Muscle layer of colon (tissue), 2 donors: ENCODE results near the gene GPX7.
A peak's percentile ranks its signal among the peaks of the same experiment; 100 is the strongest.

Experiments used
- H3K27ac ChIP-seq: one replicate; pipeline ENCODE4 v1.7.0; 2013; ENCODE audit warnings: low read depth, mild to moderate bottlenecking, low read length, moderate library complexity
- H3K27me3 ChIP-seq, 2 donors: one replicate each; pipeline ENCODE4 v1.7.0; 2013; ENCODE audit warnings: low read length in 2 of 2, mild to moderate bottlenecking in 2 of 2; ENCODE audit not compliant: insufficient read depth in 2 of 2, control insufficient read depth in 1 of 2
- H3K36me3 ChIP-seq: one replicate; pipeline ENCODE4 v1.7.0; 2013; ENCODE audit warnings: mild to moderate bottlenecking, low read length; ENCODE audit not compliant: insufficient read depth
- H3K4me1 ChIP-seq: one replicate; pipeline ENCODE4 v1.7.0; 2013; ENCODE audit warnings: mild to moderate bottlenecking, low read length; ENCODE audit not compliant: insufficient read depth
- H3K4me3 ChIP-seq, 2 donors: one replicate each; pipeline ENCODE4 v1.7.0; 2013; ENCODE audit warnings: low read length in 2 of 2, low read depth in 1 of 2, mild to moderate bottlenecking in 1 of 2, moderate library complexity in 1 of 2
- H3K9ac ChIP-seq: one replicate; pipeline ENCODE4 v1.7.0; 2013; ENCODE audit warnings: low read length
- H3K9me3 ChIP-seq: one replicate; pipeline ENCODE4 v1.7.0; 2013; ENCODE audit warnings: mild to moderate bottlenecking, low read length
- donor health status: abdominal sarcoma.
- donor health status: Adenocarcinoma of cecum.

GPX7 gene

GRCh38 chr1:52601991-52602855, at the start of gene GPX7:
Gene GPX7, plus strand, starts transcription at chr1:52602371. Its CDS starts 39 bp downstream, at chr1:52602410.
- H3K27me3 ChIP-seq = no peaks in the 10 kb centered on the region
- peak within 1 kb of the TSS; percentile 78 for H3K27ac ChIP-seq
- peaks cover 25% of the 10 kb centered on the region for H3K4me1 ChIP-seq
- H3K9me3 ChIP-seq = no peaks in the 10 kb centered on the region
- H3K9ac ChIP-seq = peak within 1 kb of the TSS; percentile 79
- peaks cover 5% of the 10 kb centered on the region for H3K36me3 ChIP-seq
- peak within 1 kb of the TSS; percentile 35 to 75 for H3K4me3 ChIP-seq

GRCh38 chr1:52552505-52553361, 49.4 kb upstream of the GPX7 start, which contains the start of gene TUT4:
Gene TUT4, minus strand, starts transcription at chr1:52553092. Its CDS starts 26,812 bp downstream, at chr1:52526280.
- Histone ChIP-seq H3K36me3 (no peaks in the 10 kb centered on the region), H3K27ac (peak within 1 kb of the TSS; percentile 56), H3K9me3 (no peaks in the 10 kb centered on the region), H3K4me1 (peaks cover 11% of the 10 kb centered on the region), H3K9ac (peak within 1 kb of the TSS; percentile 86), H3K4me3 (peak within 1 kb of the TSS; percentile 49 to 86), H3K27me3 (no peaks in the 10 kb centered on the region)

GRCh38 chr1:52553362-52554266, 48.6 kb upstream of the GPX7 start:
- Histone ChIP-seq H3K27ac (peak overlapping the region; percentile 56), H3K27me3 (no peaks in the 10 kb centered on the region), H3K9me3 (no peaks in the 10 kb centered on the region), H3K4me3 (peak overlapping the region; percentile 49 to 86), H3K9ac (peak overlapping the region; percentile 55), H3K4me1 (peaks cover 11% of the 10 kb centered on the region), H3K36me3 (no peaks in the 10 kb centered on the region)

- no peaks in the 10 kb centered on the region for H3K9me3 ChIP-seq
- H3K36me3 ChIP-seq = no peaks in the 10 kb centered on the region
- H3K27me3 ChIP-seq = no peaks in the 10 kb centered on the region
- peaks cover 11% of the 10 kb centered on the region for H3K4me1 ChIP-seq
- peak overlapping the region; percentile 49 to 86 for H3K4me3 ChIP-seq
- peak overlapping the region; percentile 56 for H3K27ac ChIP-seq
- H3K9ac ChIP-seq = peak overlapping the region; percentile 55
Observed at GRCh38 chr1:52554267-52554640, 47.9 kb upstream of the GPX7 start.

GRCh38 chr1:52554756-52555155, 47.4 kb upstream of the GPX7 start:
- Histone ChIP-seq H3K27me3 (no peaks in the 10 kb centered on the region), H3K4me1 (peaks cover 11% of the 10 kb centered on the region), H3K4me3 (no peak overlapping the region), H3K36me3 (no peaks in the 10 kb centered on the region), H3K9ac (no peak overlapping the region), H3K9me3 (no peaks in the 10 kb centered on the region), H3K27ac (peak overlapping the region; percentile 56)

GRCh38 chr1:52556641-52557360, 45.4 kb upstream of the GPX7 start:
- Histone ChIP-seq H3K4me1 (peaks cover 5% of the 10 kb centered on the region), H3K9ac (no peak overlapping the region), H3K9me3 (no peaks in the 10 kb centered on the region), H3K27me3 (no peaks in the 10 kb centered on the region), H3K4me3 (no peak overlapping the region), H3K27ac (no peak overlapping the region), H3K36me3 (no peaks in the 10 kb centered on the region)

- Histone ChIP-seq H3K27me3 (no peaks in the 10 kb centered on the region), H3K9ac (no peak overlapping the region), H3K4me1 (peaks cover 3% of the 10 kb centered on the region), H3K4me3 (no peak overlapping the region), H3K36me3 (no peaks in the 10 kb centered on the region), H3K9me3 (no peaks in the 10 kb centered on the region), H3K27ac (no peak overlapping the region)
Observed at GRCh38 chr1:52558941-52559340, 43.2 kb upstream of the GPX7 start.

- H3K4me1 ChIP-seq = no peaks in the 10 kb centered on the region
- no peaks in the 10 kb centered on the region for H3K9me3 ChIP-seq
Observed at GRCh38 chr1:52559875-52560274, 42.3 kb upstream of the GPX7 start.

GRCh38 chr1:52562766-52563165, 39.4 kb upstream of the GPX7 start:
- Histone ChIP-seq H3K27me3 (no peaks in the 10 kb centered on the region), H3K9ac (no peak overlapping the region), H3K36me3 (no peaks in the 10 kb centered on the region), H3K4me3 (no peak overlapping the region), H3K4me1 (no peaks in the 10 kb centered on the region), H3K27ac (no peak overlapping the region), H3K9me3 (no peaks in the 10 kb centered on the region)

More at GRCh38 chr1:52559875-52560274, 42.3 kb upstream of the GPX7 start:
- H3K36me3 ChIP-seq = no peaks in the 10 kb centered on the region
- H3K4me3 ChIP-seq = no peak overlapping the region
- no peak overlapping the region for H3K9ac ChIP-seq
- no peak overlapping the region for H3K27ac ChIP-seq
- no peaks in the 10 kb centered on the region for H3K27me3 ChIP-seq

GRCh38 chr1:52567943-52568342, 34.2 kb upstream of the GPX7 start:
- no peaks in the 10 kb centered on the region for H3K27me3 ChIP-seq
- H3K9ac ChIP-seq = no peak overlapping the region
- no peaks in the 10 kb centered on the region for H3K9me3 ChIP-seq
- no peak overlapping the region for H3K4me3 ChIP-seq
- H3K36me3 ChIP-seq = no peaks in the 10 kb centered on the region
- no peak overlapping the region for H3K27ac ChIP-seq
- peaks cover 5% of the 10 kb centered on the region for H3K4me1 ChIP-seq
